ENCODE results near the gene FYCO1.

FYCO1 gene

DNA sequence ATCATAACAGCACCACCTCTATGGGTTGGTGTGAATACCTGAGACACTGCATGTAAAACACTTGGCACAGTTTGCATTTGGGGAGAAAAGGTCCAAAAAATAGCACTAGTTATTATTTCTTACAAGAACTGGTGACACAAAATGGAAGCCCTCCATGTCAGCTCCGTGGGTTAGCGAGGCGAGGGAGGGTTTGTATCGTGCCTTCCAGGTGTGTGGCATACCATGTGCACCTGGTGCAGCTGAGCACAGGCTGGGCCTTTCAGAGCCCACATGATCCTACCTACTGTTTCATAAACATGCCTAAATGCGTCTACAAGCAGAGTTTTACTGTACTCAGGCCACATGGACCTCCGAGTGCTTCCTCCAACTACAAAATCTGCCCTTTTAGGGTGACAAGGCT is 46.7 kb downstream of the FYCO1 start:
- H3K27me3 ChIP-seq = no peaks in the 10 kb centered on the region
- intact Hi-C loops (cut with DNase I; ENCODE audit: low total_unique reads) = no loop called here
- DNase-seq = no peak
- peak overlapping the region; percentile 26 to 27 for H3K27ac ChIP-seq
- peaks cover 62 to 89% (median 89%) of the 10 kb centered on the region in 3 donors for H3K36me3 ChIP-seq
- H3K9me3 ChIP-seq = no peaks in the 10 kb centered on the region
- TF ChIP-seq, protein P1, sequence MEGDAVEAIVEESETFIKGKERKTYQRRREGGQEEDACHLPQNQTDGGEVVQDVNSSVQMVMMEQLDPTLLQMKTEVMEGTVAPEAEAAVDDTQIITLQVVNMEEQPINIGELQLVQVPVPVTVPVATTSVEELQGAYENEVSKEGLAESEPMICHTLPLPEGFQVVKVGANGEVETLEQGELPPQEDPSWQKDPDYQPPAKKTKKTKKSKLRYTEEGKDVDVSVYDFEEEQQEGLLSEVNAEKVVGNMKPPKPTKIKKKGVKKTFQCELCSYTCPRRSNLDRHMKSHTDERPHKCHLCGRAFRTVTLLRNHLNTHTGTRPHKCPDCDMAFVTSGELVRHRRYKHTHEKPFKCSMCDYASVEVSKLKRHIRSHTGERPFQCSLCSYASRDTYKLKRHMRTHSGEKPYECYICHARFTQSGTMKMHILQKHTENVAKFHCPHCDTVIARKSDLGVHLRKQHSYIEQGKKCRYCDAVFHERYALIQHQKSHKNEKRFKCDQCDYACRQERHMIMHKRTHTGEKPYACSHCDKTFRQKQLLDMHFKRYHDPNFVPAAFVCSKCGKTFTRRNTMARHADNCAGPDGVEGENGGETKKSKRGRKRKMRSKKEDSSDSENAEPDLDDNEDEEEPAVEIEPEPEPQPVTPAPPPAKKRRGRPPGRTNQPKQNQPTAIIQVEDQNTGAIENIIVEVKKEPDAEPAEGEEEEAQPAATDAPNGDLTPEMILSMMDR (IDR thresholded peaks at IDR 0.05) = no peak
- peaks cover 0 to 17% (median 11%) of the 10 kb centered on the region in 4 donors for H3K4me1 ChIP-seq
- no peak overlapping the region for H3K4me3 ChIP-seq

DNA sequence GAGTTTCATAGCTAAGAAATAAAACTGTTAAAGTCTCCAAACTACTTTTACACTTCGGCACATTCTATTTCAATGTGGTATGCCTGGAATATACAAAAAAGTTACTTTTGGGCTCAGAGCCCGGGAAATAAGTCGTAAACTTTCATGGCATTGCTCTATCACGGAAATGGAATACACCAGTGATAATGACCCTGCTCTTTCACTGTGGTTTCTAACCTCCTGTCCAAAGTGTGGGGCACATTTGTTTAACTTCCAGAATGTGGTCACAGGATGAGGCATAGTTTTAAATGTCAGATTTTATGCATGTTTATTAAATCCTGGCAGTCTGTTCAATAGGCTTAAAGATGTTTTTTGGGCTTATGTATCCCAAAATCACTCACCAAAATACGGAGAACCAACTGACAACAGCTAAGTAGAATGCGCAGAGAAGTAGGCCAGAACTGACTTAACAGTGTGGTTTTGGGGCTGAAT is 47.3 kb downstream of the FYCO1 start:
- no peak for DNase-seq
- H3K36me3 ChIP-seq = peaks cover 56 to 89% (median 83%) of the 10 kb centered on the region in 3 donors
- no peaks in the 10 kb centered on the region for H3K27me3 ChIP-seq
- intact Hi-C loops (cut with DNase I; ENCODE audit: low total_unique reads) = no loop called here
- H3K9me3 ChIP-seq = no peaks in the 10 kb centered on the region
- peaks cover 0 to 17% (median 11%) of the 10 kb centered on the region in 4 donors for H3K4me1 ChIP-seq
- H3K4me3 ChIP-seq = no peak overlapping the region
- TF ChIP-seq, protein P1 (IDR thresholded peaks at IDR 0.05) = no peak
- peak overlapping the region; percentile 26 to 27 for H3K27ac ChIP-seq

DNA sequence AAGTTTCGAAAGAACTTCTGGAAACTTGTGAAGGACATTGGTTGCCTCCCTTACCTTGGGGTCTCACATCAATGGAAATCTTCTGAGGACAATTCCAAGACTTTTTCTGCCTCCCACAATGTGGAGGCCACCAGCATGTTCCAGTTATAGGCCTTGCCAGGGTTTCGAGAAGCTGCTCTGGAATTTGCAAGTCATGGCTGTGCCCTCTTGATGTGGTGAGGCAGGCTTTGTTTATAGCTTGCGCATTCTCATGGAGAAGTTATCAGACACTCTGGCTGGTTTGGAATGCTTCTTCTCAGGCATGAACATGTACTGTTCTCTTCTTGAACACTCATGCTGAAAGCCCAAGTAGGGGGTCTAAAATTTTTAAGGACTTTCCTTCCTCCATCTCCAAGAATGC is 48.3 kb downstream of the FYCO1 start:
- Histone ChIP-seq H3K9me3 (no peaks in the 10 kb centered on the region), H3K4me3 (no peak overlapping the region), H3K4me1 (peaks cover 0 to 17% (median 11%) of the 10 kb centered on the region in 4 donors), H3K27me3 (no peaks in the 10 kb centered on the region), H3K36me3 (peaks cover 46 to 87% (median 83%) of the 10 kb centered on the region in 3 donors), H3K27ac (no peak overlapping the region)
- TF ChIP-seq, protein P1 (IDR thresholded peaks at IDR 0.05) = no peak
- DNase-seq = no peak
- intact Hi-C loops (cut with DNase I; ENCODE audit: low total_unique reads) = no loop called here

DNA sequence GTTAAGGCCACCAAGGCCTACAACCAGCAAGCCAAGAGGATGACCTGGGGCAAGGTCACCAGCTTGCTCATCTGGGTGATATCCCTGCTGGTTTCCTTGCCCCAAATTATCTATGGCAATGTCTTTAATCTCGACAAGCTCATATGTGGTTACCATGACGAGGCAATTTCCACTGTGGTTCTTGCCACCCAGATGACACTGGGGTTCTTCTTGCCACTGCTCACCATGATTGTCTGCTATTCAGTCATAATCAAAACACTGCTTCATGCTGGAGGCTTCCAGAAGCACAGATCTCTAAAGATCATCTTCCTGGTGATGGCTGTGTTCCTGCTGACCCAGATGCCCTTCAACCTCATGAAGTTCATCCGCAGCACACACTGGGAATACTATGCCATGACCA is 48.7 kb downstream of the FYCO1 start:
- Histone ChIP-seq H3K27me3 (no peaks in the 10 kb centered on the region), H3K4me1 (peaks cover 0 to 17% (median 11%) of the 10 kb centered on the region in 4 donors), H3K36me3 (peaks cover 42 to 83% (median 82%) of the 10 kb centered on the region in 3 donors), H3K27ac (no peak overlapping the region), H3K9me3 (no peaks in the 10 kb centered on the region), H3K4me3 (no peak overlapping the region)
- TF ChIP-seq, protein P1 (IDR thresholded peaks at IDR 0.05) = no peak
- no peak for DNase-seq
- intact Hi-C loops (cut with DNase I; ENCODE audit: low total_unique reads) = no loop called here

DNA sequence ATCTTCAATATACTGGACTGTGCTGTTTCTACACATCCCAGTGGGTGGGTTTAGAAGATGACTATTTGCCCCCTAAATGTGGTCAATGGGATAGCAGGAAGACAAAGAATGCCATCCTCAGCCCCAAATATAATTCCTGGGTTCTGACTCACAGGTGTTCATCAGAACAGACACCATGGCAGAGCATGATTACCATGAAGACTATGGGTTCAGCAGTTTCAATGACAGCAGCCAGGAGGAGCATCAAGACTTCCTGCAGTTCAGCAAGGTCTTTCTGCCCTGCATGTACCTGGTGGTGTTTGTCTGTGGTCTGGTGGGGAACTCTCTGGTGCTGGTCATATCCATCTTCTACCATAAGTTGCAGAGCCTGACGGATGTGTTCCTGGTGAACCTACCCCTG is 49.3 kb downstream of the FYCO1 start:
- H3K27ac ChIP-seq = no peak overlapping the region
- H3K9me3 ChIP-seq = no peaks in the 10 kb centered on the region
- intact Hi-C loops (cut with DNase I; ENCODE audit: low total_unique reads) = no loop called here
- H3K36me3 ChIP-seq = peaks cover 37 to 81% (median 76%) of the 10 kb centered on the region in 3 donors
- DNase-seq = no peak
- peaks cover 0 to 17% (median 11%) of the 10 kb centered on the region in 4 donors for H3K4me1 ChIP-seq
- no peak overlapping the region for H3K4me3 ChIP-seq
- TF ChIP-seq, protein P1 (IDR thresholded peaks at IDR 0.05) = no peak
- no peaks in the 10 kb centered on the region for H3K27me3 ChIP-seq

Data from tibial artery (tissue), 4 donors.